Esophagus muscularis mucosa (tissue), 4 donors: ENCODE measurements around the gene QSOX2. TPM values are rescaled to one million over a fixed set of nuclear protein-coding genes. Genes with fewer than 3 reads are reported as not detected.

ENCODE experiments used
- DNase-seq: peaks from one replicate; pipeline ENCODE4 v3.0.0-alpha.2; 2017; ENCODE audit errors: extremely low spot score
- H3K27ac ChIP-seq, 4 donors: fragments of 200-600 bp; sonication (generic); replicated peaks in 1 of 4; 1 replicate in 3 of 4; 2 replicates in 1 of 4; pipeline ENCODE4 v1.5.1; 2016 to 2019; ENCODE audit warnings: mild to moderate bottlenecking in 1 of 4
- H3K27me3 ChIP-seq, 4 donors: fragments of 200-600 bp; sonication (generic); one replicate each; pipeline versions ENCODE4 v1.5.1 to v1.6.0; 2016 to 2019
- H3K36me3 ChIP-seq, 4 donors: fragments of 200-600 bp; sonication (generic); one replicate each; pipeline ENCODE4 v1.5.1; 2016 to 2019
- H3K4me1 ChIP-seq, 4 donors: fragments of 200-600 bp; sonication (generic); one replicate each; pipeline ENCODE4 v1.5.1; 2016 to 2019
- H3K4me3 ChIP-seq, 4 donors: fragments of 200-600 bp; sonication (generic); 1 replicate in 2 of 4; 2 replicates in 2 of 4; pipeline ENCODE4 v1.5.1; 2016 to 2019; ENCODE audit warnings: mild to moderate bottlenecking in 4 of 4, moderate library complexity in 1 of 4
- H3K9me3 ChIP-seq, 4 donors: fragments of 200-600 bp; sonication (generic); 1 replicate in 3 of 4; 2 replicates in 1 of 4; pipeline ENCODE4 v1.5.1; 2016 to 2019
- EP300 ChIP-seq: sonication (generic); formaldehyde crosslinking; IDR thresholded peaks from one replicate; pipeline ENCODE4 v1.6.1; 2017; ENCODE audit warnings: antibody characterized with exemption
- POLR2A ChIP-seq: fragments of 450-650 bp; IDR thresholded peaks from one replicate; pipeline ENCODE4 v1.6.1; 2017; ENCODE audit warnings: antibody characterized with exemption, moderate library complexity, mild to moderate bottlenecking, low read depth
- POLR2AphosphoS5 ChIP-seq, 2 donors: sonication (generic); formaldehyde crosslinking; IDR thresholded peaks; one replicate each; pipeline ENCODE4 v1.6.1; 2017; ENCODE audit warnings: antibody characterized with exemption in 2 of 2
- WGBS: methylation state at CpG from one replicate; pipeline ENCODE4 v1.1.5; 2018; 5-methylcytosine and 5-hydroxymethylcytosine counted together
- intact Hi-C: fragments of 100-400 bp; cut with DNase I; formaldehyde crosslinking; loops from one replicate; pipeline ENCODE4 v1.15.1; 2023
- total RNA-seq, 4 donors: library from RNA; depleted of rRNA; stranded (reverse); fragments of >200 nt; gene quantifications; one replicate each; pipeline versions ENCODE4 v1.1.0 to v1.2.1, GENCODE V29; 2016
- TF ChIP-seq, protein P1 (sequence below), 3 experiments: fragments of 200-600 bp in 2 of 3; fragments of 450-650 bp in 1 of 3; sonication (generic) in 2 of 3; IDR thresholded peaks; one replicate each; pipeline ENCODE4 v1.5.1; 2017 to 2019; ENCODE audit warnings: antibody characterized with exemption in 3 of 3, mild to moderate bottlenecking in 2 of 3, moderate library complexity in 1 of 3

Gene QSOX2
- total RNA-seq, 4 donors from 2014 or later, result 5.4 to 7.6 (median 6.3) TPM

DNA sequence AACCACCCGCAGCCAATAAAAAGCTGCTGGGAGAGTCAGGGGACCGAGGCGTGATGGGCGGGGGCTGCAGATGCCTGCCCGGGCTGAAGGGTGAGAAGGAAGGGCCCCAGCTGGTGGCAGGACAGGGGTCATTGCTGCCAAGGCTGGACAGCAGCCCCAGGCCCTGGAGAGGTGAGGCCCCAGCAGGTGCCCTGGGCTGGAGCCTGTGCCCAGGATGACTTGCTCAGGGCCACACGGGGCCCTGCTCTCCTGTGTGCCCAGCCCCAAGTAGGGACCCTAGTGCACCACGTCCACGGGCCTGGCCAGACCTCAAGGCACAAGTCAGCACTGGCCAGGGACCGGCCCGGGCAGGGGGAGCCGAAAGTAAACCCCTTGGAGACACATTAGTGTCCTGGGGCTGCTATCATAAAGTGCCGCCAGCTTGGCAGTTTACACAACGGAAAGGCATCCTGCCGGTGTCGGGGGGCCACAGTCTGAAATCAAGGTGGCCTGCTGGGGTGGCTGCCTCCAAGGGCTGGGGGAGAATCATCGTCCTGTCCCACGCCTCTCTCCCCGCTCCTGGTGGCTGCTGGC lies 62.7 kb downstream of the QSOX2 start:
- DNase-seq, result no peak
- intact Hi-C loops, result no loop called here
- no peak overlapping the region for H3K4me3 ChIP-seq
- TF ChIP-seq POLR2AphosphoS5 (IDR thresholded peaks at IDR 0.05) (no peak), EP300 (no peak), POLR2A (no peak)
- TF ChIP-seq, protein P1, sequence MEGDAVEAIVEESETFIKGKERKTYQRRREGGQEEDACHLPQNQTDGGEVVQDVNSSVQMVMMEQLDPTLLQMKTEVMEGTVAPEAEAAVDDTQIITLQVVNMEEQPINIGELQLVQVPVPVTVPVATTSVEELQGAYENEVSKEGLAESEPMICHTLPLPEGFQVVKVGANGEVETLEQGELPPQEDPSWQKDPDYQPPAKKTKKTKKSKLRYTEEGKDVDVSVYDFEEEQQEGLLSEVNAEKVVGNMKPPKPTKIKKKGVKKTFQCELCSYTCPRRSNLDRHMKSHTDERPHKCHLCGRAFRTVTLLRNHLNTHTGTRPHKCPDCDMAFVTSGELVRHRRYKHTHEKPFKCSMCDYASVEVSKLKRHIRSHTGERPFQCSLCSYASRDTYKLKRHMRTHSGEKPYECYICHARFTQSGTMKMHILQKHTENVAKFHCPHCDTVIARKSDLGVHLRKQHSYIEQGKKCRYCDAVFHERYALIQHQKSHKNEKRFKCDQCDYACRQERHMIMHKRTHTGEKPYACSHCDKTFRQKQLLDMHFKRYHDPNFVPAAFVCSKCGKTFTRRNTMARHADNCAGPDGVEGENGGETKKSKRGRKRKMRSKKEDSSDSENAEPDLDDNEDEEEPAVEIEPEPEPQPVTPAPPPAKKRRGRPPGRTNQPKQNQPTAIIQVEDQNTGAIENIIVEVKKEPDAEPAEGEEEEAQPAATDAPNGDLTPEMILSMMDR (IDR thresholded peaks at IDR 0.05), result no peak
- H3K36me3 ChIP-seq, result no peaks in the 10 kb centered on the region
- 70% methylated on average over 13 of the region's 18 CpGs for WGBS
- peaks cover 0 to 88% (median 3%) of the 10 kb centered on the region in 4 donors for H3K27me3 ChIP-seq
- no peak overlapping the region for H3K27ac ChIP-seq
- no peaks in the 10 kb centered on the region for H3K4me1 ChIP-seq
- H3K9me3 ChIP-seq, result no peaks in the 10 kb centered on the region

DNA sequence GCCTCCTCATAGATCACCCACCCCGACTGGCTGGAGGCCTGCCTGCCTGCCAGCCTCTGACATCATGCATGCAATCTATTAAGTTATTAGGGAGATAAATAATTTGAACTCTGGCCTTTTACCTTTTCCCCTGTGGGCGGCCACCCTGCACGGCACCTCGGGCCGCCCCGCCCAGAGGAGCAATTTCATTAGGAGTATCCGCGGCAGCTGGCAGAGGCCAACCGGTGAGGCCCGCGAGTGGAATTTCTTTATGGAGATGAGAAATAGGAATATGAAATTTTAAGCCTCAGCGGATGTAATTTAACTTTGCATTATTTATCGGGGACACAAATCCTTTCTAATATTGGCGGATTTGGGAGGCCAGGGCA lies 63.2 kb downstream of the QSOX2 start:
- DNase-seq, result no peak
- 72% methylated on average over 13 of the region's 14 CpGs for WGBS
- peaks cover 0 to 88% (median 3%) of the 10 kb centered on the region in 4 donors for H3K27me3 ChIP-seq
- no peak for TF ChIP-seq EP300
- no peak for TF ChIP-seq POLR2A
- no peak for TF ChIP-seq POLR2AphosphoS5 (IDR thresholded peaks at IDR 0.05)
- TF ChIP-seq, protein P1 (IDR thresholded peaks at IDR 0.05), result no peak
- intact Hi-C loops, result no loop called here
- no peak overlapping the region for H3K27ac ChIP-seq
- no peak overlapping the region for H3K4me3 ChIP-seq
- no peaks in the 10 kb centered on the region for H3K9me3 ChIP-seq
- no peaks in the 10 kb centered on the region for H3K36me3 ChIP-seq
- H3K4me1 ChIP-seq, result no peaks in the 10 kb centered on the region

DNA sequence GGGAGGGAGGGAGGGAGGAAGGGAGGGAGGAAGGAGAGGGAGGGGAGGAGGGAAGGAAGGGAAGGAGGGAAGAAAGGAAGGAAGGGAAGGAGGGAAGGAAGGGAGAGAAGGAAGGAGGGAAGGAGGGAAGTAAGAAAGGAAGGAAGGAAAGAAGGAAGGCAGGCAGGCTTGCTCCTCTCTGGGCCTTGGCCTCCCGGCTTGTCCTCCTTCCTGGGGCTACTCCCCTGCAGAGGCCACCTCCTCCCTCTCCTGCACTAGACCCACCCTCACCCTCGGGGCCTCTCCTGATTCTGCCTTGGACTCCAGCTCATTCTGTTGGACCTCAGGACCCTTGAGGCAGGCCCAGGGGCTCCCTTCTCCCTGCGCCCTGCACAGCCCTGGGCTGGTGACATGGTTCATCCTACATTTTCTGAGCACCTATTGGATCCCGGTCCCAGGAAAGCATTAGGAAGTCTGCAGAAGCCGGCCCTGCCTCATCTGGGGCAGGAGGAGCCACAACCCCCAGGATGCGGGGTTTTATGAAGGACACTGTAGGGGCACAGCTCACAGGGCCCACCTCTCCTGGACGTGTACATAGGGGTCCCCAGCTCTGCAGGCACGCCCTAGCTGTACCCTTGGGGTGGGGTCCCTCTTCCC lies 63.7 kb downstream of the QSOX2 start:
- WGBS, result 62% methylated on average over 6 of the region's 8 CpGs
- peaks cover 0 to 88% (median 3%) of the 10 kb centered on the region in 4 donors for H3K27me3 ChIP-seq

DNA sequence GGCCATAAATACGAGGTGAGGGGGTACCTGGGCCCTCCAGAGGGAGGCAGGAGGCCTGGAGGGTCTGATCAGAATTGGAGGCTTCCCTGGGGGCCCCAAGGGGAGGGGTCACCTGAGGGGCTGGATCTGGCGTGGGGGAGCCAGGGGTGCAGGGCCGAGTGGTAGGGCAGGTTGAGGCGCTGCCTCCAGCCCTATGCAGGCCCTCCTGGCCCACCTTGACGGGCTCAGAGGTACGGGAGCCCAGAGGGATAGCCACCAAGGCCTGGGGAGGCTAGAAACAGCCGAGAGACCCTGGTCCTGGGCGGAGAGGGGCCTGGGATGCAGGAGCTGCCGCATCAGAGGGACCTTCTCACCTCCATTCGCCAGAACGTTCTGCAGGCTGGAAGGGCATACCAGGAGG lies 65.0 kb downstream of the QSOX2 start:
- Histone ChIP-seq H3K27me3 (peaks cover 0 to 80% (median 0%) of the 10 kb centered on the region in 4 donors), H3K4me3 (no peak overlapping the region), H3K36me3 (no peaks in the 10 kb centered on the region), H3K27ac (no peak overlapping the region), H3K9me3 (no peaks in the 10 kb centered on the region), H3K4me1 (no peaks in the 10 kb centered on the region)
- TF ChIP-seq, protein P1 (IDR thresholded peaks at IDR 0.05), result no peak
- TF ChIP-seq EP300, result no peak
- no peak for TF ChIP-seq POLR2A
- TF ChIP-seq POLR2AphosphoS5 (IDR thresholded peaks at IDR 0.05), result no peak
- intact Hi-C loops, result no loop called here
- WGBS, result 83% methylated on average over 9 of the region's 11 CpGs
- no peak for DNase-seq

More for the DNA sequence above, 63.7 kb downstream of the QSOX2 start:
- DNase-seq, result no peak
- Histone ChIP-seq H3K9me3 (no peaks in the 10 kb centered on the region), H3K4me1 (no peaks in the 10 kb centered on the region), H3K36me3 (no peaks in the 10 kb centered on the region), H3K27ac (no peak overlapping the region), H3K4me3 (no peak overlapping the region)
- intact Hi-C loops, result no loop called here
- TF ChIP-seq EP300 (no peak), POLR2A (no peak), POLR2AphosphoS5 (IDR thresholded peaks at IDR 0.05) (no peak)
- TF ChIP-seq, protein P1 (IDR thresholded peaks at IDR 0.05), result no peak
